Kidney epithelial cell (primary cell): ENCODE results near the gene ZNF18. TPM values are rescaled to one million over a fixed set of nuclear protein-coding genes. Genes with fewer than 3 reads are reported as not detected.
"Not testable (repeated sequence)": the region's sequence is repeated elsewhere in the genome, so short reads cannot be mapped to it uniquely, and the experiment has no call there.

Experiments
- DNase-seq: peaks from one replicate; pipeline ENCODE4 v3.0.0-alpha.2; 2010; ENCODE audit warnings: low read depth
- H3K27me3 ChIP-seq: 2 replicates; pipeline ENCODE4 v1.6.0; 2011; ENCODE audit warnings: low read length; ENCODE audit not compliant: control insufficient read depth, insufficient read depth
- H3K36me3 ChIP-seq: 2 replicates; pipeline ENCODE4 v1.5.1; 2011; ENCODE audit warnings: low read length; ENCODE audit not compliant: control insufficient read depth, insufficient read depth
- H3K4me3 ChIP-seq: 2 replicates; pipeline ENCODE4 v1.5.1; 2011; ENCODE audit warnings: low read depth, mild to moderate bottlenecking, control low read depth, low read length
- CTCF ChIP-seq: IDR thresholded peaks from 2 replicates; pipeline ENCODE4 v1.5.1; 2011; ENCODE audit warnings: mild to moderate bottlenecking, moderate library complexity, low read length, control low read depth, inconsistent platforms; ENCODE audit not compliant: insufficient read depth, poor library complexity, severe bottlenecking
- total RNA-seq: library from RNA; depleted of rRNA; stranded (reverse); fragments of >200 nt; gene quantifications from 2 replicates; pipeline ENCODE4 v1.2.3, GENCODE V29; 2015

Gene ZNF18
- total RNA-seq, 1 donor from 2014 or later: 7.5 TPM

- H3K4me3 ChIP-seq: no peak overlapping the region
- H3K27me3 ChIP-seq: no peaks in the 10 kb centered on the region
- no peak for DNase-seq
- no peaks in the 10 kb centered on the region for H3K36me3 ChIP-seq
- no peak for TF ChIP-seq CTCF
These were observed 43.4 kb downstream of the ZNF18 start for GRCh38 chr17:11953924-11954323.

DNA sequence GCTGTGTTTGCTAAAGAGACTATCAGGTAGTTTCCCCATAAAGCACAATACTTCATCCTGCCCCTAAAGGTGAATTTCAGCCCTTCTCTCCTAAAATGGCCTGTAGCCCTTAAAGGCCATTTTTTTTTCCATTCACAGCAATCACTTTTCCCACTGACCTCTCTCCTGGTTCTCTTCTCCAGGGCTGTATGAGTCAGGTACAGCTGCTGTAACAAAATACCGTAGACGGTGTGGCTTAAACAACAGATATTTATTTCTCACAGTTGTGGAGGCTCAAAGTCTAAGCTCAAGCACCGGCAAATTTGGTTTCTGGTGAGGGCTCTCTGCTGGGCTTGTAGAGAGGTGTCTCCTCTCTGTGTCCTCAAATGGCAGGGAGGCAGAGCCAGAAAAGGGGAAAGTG is 44.7 kb downstream of the ZNF18 start:
- DNase-seq: no peak
- Histone ChIP-seq H3K4me3 (no peak overlapping the region), H3K27me3 (no peaks in the 10 kb centered on the region), H3K36me3 (no peaks in the 10 kb centered on the region)
- no peak for TF ChIP-seq CTCF

- no peak overlapping the region for H3K4me3 ChIP-seq
- no peak for TF ChIP-seq CTCF
- DNase-seq: no peak
These were observed 46.3 kb downstream of the ZNF18 start for GRCh38 chr17:11950771-11951519.

DNA sequence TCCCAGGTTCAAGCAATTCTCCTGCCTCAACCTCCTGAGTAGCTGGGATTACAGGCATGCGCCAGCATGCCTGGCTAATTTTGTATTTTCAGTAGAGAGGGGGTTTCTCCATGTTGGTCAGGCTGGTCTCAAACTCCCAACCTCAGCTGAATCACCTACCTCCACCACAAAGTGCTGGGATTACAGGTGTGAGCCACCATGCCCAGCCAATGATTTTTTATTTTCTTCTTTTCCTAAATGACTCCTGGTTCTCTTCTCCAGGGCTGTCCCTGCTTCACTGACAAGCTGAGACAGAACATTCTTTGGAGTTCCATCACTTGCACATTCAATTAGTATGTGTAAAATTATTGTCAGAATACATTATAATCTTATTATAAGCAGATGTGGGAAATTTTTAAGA is 47.7 kb downstream of the ZNF18 start:
- H3K36me3 ChIP-seq, H3K27me3 ChIP-seq, H3K4me3 ChIP-seq, DNase-seq: not testable (repeated sequence)

More at GRCh38 chr17:11950771-11951519, 46.3 kb downstream of the ZNF18 start:
- H3K27me3 ChIP-seq: no peaks in the 10 kb centered on the region
- no peaks in the 10 kb centered on the region for H3K36me3 ChIP-seq

DNA sequence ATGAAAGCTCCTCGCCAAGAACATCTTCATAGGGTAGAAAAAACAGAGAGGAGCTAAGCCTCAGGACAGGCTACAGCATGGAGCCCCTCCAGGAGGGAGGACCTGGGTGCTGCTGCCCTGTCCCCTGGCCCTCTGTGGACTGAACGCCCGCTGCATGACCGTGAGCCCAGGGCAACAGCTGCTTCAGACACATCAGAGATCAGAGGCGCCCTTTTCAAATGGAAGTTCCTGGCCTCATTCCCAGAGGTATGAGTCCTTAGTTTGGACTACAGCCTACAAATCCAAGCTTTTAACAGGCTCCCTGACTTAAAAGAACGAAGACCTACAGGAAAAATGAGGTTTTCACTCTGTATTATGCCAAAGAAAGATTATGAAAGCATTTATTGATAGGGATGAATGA is 48.5 kb downstream of the ZNF18 start:
- no peak for DNase-seq
- Histone ChIP-seq H3K27me3 (no peaks in the 10 kb centered on the region), H3K4me3 (no peak overlapping the region), H3K36me3 (no peaks in the 10 kb centered on the region)
- no peak for TF ChIP-seq CTCF

DNA sequence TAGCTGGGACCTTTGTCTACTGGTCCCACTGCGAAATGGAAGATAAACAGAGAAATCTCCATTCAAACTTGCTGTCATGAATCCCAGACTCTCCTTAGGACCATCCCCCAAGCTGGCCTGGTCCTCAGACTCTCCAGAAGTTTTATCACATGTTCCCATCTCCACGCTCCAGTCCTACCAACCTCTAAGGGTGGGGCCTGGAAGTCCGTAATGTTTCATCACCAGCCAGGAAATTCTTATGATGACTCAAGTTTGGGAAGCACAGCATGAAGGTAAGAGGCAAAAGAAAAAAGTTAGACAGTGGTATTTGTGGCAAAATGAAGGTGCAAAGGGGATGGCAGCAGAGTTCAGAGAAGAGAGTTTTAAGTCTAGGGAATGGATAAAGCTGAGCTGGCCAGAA is 52.7 kb downstream of the ZNF18 start:
- TF ChIP-seq CTCF: no peak
- no peaks in the 10 kb centered on the region for H3K27me3 ChIP-seq
- no peaks in the 10 kb centered on the region for H3K36me3 ChIP-seq
- H3K4me3 ChIP-seq: no peak overlapping the region
- no peak for DNase-seq
